AG20443 (cell line): ENCODE results near the gene TLDC2.
A peak's percentile ranks its signal among the peaks of the same experiment; 100 is the strongest.
"Not testable (repeated sequence)": the region's sequence is repeated elsewhere in the genome, so short reads cannot be mapped to it uniquely, and the experiment has no call there.

Experiments
- DNase-seq: peaks from one replicate; pipeline ENCODE4 v3.0.0; 2012; ENCODE audit warnings: low spot score, mixed read lengths

TLDC2 gene

DNA sequence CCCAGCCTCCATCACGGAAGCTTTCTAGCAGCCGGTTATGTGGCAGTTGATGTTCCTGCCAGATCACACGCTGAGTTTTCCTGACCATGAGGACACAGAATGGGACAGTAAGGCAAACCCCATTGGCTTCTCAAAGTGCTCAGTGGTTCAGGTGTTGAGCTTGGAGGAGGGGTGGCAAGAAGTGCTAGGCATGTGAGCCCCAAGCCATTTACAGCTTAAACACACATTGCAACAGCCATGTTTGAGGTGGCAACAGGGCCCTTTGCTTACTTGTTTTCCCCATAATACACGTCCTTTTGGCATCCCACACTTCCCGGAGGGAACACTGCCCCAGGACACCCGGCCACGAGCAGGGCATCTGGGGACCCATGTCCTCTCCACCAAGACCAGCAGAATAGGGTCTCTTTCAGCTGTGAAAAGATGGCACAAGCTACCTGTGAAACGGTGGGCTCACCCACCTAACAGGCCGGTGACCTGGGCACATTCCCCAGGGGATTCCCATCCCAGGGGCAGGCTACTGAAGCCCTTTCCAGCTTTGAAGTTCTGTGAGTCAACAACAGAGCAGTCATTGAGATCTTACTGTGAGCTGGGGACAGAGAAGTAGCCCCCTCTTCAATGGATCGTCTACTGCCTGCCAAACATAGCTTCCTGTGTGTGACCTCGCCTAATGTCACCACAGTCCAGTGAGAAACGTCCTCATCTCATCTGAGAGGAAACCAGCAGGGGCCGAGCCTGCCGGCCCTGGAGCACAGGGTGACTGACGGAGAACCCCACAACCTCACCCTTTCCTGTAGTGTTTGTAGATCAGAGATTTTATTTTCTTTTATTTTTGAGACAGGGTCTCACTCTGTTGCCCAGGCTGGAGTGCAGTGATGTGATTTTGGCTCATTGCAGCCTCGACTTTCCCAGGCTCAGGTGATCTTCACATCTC lies 4.0 kb upstream of the TLDC2 start:
- DNase-seq: no peak

DNA sequence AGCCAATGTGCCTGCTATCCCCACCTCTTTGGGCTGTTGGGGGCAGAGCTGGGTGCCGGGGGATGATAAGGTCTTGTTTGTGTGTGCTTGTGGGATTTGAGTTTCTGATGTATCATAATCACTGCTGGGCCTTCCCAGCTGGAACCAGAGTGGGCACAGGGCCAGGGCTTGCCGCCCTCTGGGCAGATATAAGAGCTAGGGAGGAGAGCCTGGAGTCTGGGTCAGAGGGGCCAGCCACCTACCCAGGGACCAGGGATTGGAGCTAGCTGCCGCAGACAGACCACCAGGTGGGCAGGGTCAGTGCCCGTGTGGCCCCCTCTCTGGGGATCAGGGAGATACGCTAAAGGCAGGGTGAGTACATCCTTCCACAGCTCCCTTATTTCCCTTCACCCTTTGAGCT lies 3.1 kb upstream of the TLDC2 start:
- DNase-seq: no peak

DNA sequence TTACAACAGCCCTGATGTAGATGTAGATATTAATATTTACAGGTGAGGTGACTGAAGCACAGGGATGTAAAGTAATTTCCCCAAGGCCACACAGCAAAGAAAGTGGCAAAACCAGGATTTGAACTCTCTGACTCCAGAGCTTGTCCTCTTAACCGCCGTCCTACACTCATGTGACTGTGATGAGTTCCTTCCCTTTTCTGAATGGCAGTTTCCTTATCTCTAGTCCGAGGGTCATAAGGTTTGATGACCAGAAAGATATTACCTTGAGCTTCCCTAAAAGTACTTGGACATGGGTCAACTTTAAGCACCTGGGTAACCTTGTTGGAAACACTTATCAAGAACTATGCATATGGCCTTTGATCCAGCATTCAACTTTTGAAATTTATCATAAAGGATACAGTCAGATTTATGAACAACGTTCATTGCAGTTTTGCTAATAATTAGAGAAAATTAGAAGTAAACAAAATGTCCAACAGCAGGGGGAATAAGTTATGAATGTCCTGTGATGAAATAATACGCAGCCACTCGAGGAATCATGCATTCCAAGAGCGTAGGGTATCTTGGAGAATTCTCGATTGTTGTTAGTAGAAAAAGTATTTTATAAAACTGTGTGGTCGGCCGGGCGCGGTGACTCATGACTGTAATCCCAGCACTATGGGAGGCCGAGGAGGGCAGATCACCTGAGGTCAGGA lies 2.3 kb upstream of the TLDC2 start:
- no peak for DNase-seq

GRCh38 chr20:36875093-36875492 lies 845 bp upstream of the TLDC2 start:
- DNase-seq: not testable (repeated sequence)

GRCh38 chr20:36876473-36876833 lies 515 bp downstream of the TLDC2 start:
- no peak for DNase-seq

- DNase-seq: no peak
These were observed 3.0 kb downstream of the TLDC2 start for GRCh38 chr20:36878941-36879340.

GRCh38 chr20:36880741-36881250 lies 4.9 kb downstream of the TLDC2 start:
- no peak for DNase-seq

DNA sequence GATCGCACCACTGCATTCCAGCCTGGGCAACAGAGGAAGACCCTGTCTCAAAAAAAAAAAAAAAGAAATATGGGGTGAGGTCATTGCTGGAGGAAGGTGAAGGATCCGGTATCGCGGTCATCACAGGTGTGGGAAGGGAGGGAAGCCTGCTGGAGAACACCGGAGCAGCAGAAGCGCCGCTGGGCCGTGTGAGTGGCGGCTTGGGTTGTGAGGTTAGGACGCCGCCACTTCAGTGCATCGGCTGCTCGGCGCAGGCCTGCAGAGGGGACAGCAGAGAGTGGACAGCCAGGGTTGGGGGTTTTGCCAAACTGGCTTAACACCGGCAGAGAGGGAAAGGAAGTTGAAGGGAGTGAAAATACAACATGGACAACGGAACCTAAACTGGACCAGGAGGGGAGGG lies 5.4 kb downstream of the TLDC2 start:
- no peak for DNase-seq

GRCh38 chr20:36881888-36882287 lies 6.0 kb downstream of the TLDC2 start:
- DNase-seq: no peak

DNA sequence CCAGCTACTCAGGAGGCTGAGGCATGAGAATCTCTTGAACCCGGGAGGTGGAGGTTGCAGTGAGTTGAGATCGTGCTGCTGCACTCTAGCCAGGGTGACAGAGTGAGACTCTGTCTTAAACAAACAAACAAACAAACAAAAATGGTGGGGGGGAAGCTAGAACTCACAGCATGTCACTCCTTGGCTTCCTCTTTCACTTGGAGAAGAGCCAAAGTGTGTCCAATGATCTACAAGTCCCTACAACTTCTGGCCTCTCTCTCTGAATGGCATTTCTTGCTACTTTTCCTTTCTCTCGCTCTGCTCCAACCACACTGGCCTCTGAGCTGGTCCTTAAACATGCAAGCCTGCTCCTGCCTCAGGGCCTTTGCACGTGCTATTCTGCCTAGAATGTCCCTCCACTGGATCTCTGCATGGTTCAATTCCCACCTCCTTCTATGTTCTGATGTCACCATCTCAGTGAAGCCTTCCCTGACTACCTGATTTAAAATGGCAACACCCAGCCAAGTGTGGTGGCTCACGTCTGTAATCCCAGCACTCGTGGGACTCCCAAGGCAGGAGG lies 8.1 kb downstream of the TLDC2 start:
- DNase-seq: no peak

DNA sequence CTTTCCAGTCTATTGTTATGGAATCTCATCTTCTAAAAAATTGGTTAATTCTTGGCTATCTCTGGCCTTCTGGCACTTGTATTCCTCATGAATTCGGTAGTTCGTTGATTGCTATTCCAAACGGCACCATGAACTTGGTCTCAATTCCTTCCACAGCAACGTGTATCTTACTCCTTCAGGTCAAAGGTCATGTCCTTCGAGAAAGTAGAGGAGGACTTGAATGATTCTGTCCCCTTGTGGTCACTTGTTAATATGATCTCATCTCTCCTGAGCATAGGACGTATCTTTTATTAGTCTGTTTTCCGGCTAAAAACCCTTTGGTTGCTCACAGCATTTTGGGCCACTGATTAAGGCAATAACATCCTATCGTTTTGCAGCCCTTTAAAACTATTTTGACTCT lies 9.4 kb downstream of the TLDC2 start:
- DNase-seq: no peak

- DNase-seq: peak; percentile 92
These were observed 11.2 kb downstream of the TLDC2 start for GRCh38 chr20:36886859-36887751.

- peak; percentile 37 for DNase-seq
These were observed 11.8 kb downstream of the TLDC2 start for GRCh38 chr20:36887752-36888090.

GRCh38 chr20:36888880-36889516 lies 13.1 kb downstream of the TLDC2 start:
- DNase-seq: no peak

DNA sequence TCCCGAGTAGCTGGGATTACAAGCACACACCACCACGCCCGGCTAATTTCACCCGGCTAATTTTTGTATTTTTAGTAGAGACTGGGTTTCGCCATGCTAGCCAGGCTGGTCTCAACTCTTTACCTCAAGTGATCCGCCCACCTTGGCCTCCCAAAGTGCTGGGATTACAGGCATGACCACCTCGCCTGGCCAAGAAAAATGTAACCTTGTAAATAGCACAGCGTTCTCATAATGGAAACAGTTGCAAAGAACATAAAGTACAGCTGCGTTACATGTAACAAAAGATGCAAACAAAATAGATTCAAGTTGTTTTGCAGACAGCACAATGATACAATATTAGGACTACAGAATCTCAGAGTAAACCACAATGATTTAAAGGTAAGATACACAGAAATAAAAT lies 14.6 kb downstream of the TLDC2 start:
- DNase-seq: no peak

DNA sequence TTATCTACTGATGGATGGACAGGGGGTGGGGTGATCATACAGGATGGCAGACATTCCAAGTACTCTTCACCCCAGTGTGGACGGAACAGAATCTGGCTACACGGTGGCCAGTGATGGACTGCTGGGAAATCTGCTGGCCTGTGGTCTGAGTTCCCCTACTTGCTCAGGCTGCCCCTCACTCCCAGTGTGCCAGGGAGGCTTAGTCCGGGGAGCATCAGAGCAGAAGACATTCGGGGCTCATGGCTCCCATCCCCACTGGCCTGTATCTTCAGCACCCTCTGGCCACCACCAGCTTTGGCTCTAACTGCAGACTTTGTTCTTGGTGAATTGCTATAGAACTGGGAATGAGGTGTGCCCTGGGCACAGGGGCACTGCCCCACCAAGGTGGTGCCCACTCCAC lies 15.3 kb downstream of the TLDC2 start:
- no peak for DNase-seq

- no peak for DNase-seq
These were observed 17.9 kb downstream of the TLDC2 start for GRCh38 chr20:36893801-36894200.

DNA sequence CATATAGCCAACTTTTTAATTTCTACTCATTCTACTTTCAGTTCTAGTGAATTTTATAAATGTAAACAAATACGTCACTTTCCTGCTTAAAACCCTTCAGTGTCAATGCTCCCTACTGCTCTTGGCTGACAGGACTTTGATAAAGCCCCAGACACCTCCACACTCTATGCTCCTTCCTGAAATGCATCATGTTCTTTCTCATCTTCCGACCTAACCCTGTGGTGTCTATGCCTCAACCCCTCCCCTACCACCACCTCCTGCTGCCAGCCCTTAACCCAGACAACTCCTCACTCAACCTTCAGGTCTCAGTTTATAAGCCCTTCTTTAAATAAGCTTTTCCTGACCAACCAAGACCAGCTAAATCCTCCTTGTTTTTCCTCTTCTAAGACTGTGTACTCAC lies 19.1 kb downstream of the TLDC2 start:
- DNase-seq: no peak

GRCh38 chr20:36904690-36905089 lies 28.8 kb downstream of the TLDC2 start:
- DNase-seq: no peak

- not testable (repeated sequence) for DNase-seq
These were observed 29.6 kb downstream of the TLDC2 start for GRCh38 chr20:36905566-36905965.

- DNase-seq: not testable (repeated sequence)
These were observed 30.1 kb downstream of the TLDC2 start for GRCh38 chr20:36906086-36906485.
